Muscle layer of duodenum (tissue), 2 donors: ENCODE results near the gene TRIP10.
"Not testable (repeated sequence)": the region's sequence is repeated elsewhere in the genome, so short reads cannot be mapped to it uniquely, and the experiment has no call there.

Source experiments
- H3K27ac ChIP-seq: one replicate; pipeline ENCODE4 v1.7.0; 2013; ENCODE audit warnings: mild to moderate bottlenecking, low read length
- H3K27me3 ChIP-seq: one replicate; pipeline ENCODE4 v1.7.0; 2013; ENCODE audit warnings: low read depth, mild to moderate bottlenecking, control low read depth, low read length
- H3K36me3 ChIP-seq, 2 donors: one replicate each; pipeline ENCODE4 v1.7.0; 2013; ENCODE audit warnings: low read length in 2 of 2, control low read depth in 1 of 2, mild to moderate bottlenecking in 1 of 2; ENCODE audit not compliant: insufficient read depth in 2 of 2, control insufficient read depth in 1 of 2
- H3K4me1 ChIP-seq, 2 donors: one replicate each; pipeline ENCODE4 v1.7.0; 2013; ENCODE audit warnings: low read length in 2 of 2, mild to moderate bottlenecking in 2 of 2, control low read depth in 1 of 2, moderate library complexity in 1 of 2; ENCODE audit not compliant: insufficient read depth in 2 of 2, control insufficient read depth in 1 of 2
- H3K4me3 ChIP-seq, 2 donors: one replicate each; pipeline ENCODE4 v1.7.0; 2013; ENCODE audit warnings: low read length in 2 of 2, low read depth in 1 of 2, mild to moderate bottlenecking in 1 of 2
- H3K9me3 ChIP-seq, 2 donors: one replicate each; pipeline ENCODE4 v1.7.0; 2013; ENCODE audit warnings: low read length in 2 of 2, control low read depth in 1 of 2, mild to moderate bottlenecking in 1 of 2; ENCODE audit not compliant: control insufficient read depth in 1 of 2
- donor health status: healthy.

The TRIP10 gene

GRCh38 chr19:6700586-6701316 lies 38.7 kb upstream of the TRIP10 start:
- no peak overlapping the region for H3K27ac ChIP-seq
- no peaks in the 10 kb centered on the region for H3K9me3 ChIP-seq
- no peaks in the 10 kb centered on the region for H3K36me3 ChIP-seq
- H3K27me3 ChIP-seq = no peaks in the 10 kb centered on the region
- no peaks in the 10 kb centered on the region for H3K4me1 ChIP-seq
- H3K4me3 ChIP-seq = no peak overlapping the region

- H3K27ac ChIP-seq = no peak overlapping the region
- H3K4me3 ChIP-seq = no peak overlapping the region
- no peaks in the 10 kb centered on the region for H3K4me1 ChIP-seq
- no peaks in the 10 kb centered on the region for H3K36me3 ChIP-seq
- H3K9me3 ChIP-seq = no peaks in the 10 kb centered on the region
- no peaks in the 10 kb centered on the region for H3K27me3 ChIP-seq
Measured at GRCh38 chr19:6705931-6706632, 33.4 kb upstream of the TRIP10 start.

GRCh38 chr19:6706633-6706958 lies 32.9 kb upstream of the TRIP10 start:
- Histone ChIP-seq H3K27ac (no peak overlapping the region), H3K4me1 (no peaks in the 10 kb centered on the region), H3K27me3 (no peaks in the 10 kb centered on the region), H3K36me3 (no peaks in the 10 kb centered on the region), H3K9me3 (no peaks in the 10 kb centered on the region), H3K4me3 (no peak overlapping the region)

GRCh38 chr19:6707011-6707657 lies 32.3 kb upstream of the TRIP10 start:
- Histone ChIP-seq H3K27ac (no peak overlapping the region), H3K27me3 (no peaks in the 10 kb centered on the region), H3K36me3 (no peaks in the 10 kb centered on the region), H3K4me3 (no peak overlapping the region), H3K9me3 (no peaks in the 10 kb centered on the region), H3K4me1 (no peaks in the 10 kb centered on the region)

GRCh38 chr19:6707658-6708018 lies 31.8 kb upstream of the TRIP10 start:
- H3K4me1 ChIP-seq = no peaks in the 10 kb centered on the region
- no peaks in the 10 kb centered on the region for H3K27me3 ChIP-seq
- no peaks in the 10 kb centered on the region for H3K36me3 ChIP-seq
- no peaks in the 10 kb centered on the region for H3K9me3 ChIP-seq
- H3K27ac ChIP-seq = no peak overlapping the region
- no peak overlapping the region for H3K4me3 ChIP-seq

GRCh38 chr19:6708346-6708745 lies 31.1 kb upstream of the TRIP10 start:
- H3K27me3 ChIP-seq = no peaks in the 10 kb centered on the region
- H3K4me1 ChIP-seq = no peaks in the 10 kb centered on the region
- H3K4me3 ChIP-seq = no peak overlapping the region
- no peak overlapping the region for H3K27ac ChIP-seq
- H3K36me3 ChIP-seq = no peaks in the 10 kb centered on the region
- H3K9me3 ChIP-seq = no peaks in the 10 kb centered on the region

GRCh38 chr19:6708913-6709312 lies 30.6 kb upstream of the TRIP10 start:
- H3K4me1 ChIP-seq, H3K4me3 ChIP-seq, H3K9me3 ChIP-seq, H3K27me3 ChIP-seq, H3K27ac ChIP-seq, H3K36me3 ChIP-seq: not testable (repeated sequence)

- Histone ChIP-seq H3K9me3 (no peaks in the 10 kb centered on the region), H3K27ac (no peak overlapping the region), H3K4me1 (no peaks in the 10 kb centered on the region), H3K27me3 (no peaks in the 10 kb centered on the region), H3K4me3 (no peak overlapping the region), H3K36me3 (no peaks in the 10 kb centered on the region)
Measured at GRCh38 chr19:6709549-6709948, 29.9 kb upstream of the TRIP10 start.

- Histone ChIP-seq H3K27ac (no peak overlapping the region), H3K27me3 (no peaks in the 10 kb centered on the region), H3K4me1 (no peaks in the 10 kb centered on the region), H3K36me3 (no peaks in the 10 kb centered on the region), H3K9me3 (no peaks in the 10 kb centered on the region), H3K4me3 (no peak overlapping the region)
Measured at GRCh38 chr19:6710273-6711077, 29.0 kb upstream of the TRIP10 start.

- no peaks in the 10 kb centered on the region for H3K36me3 ChIP-seq
- no peaks in the 10 kb centered on the region for H3K4me1 ChIP-seq
- H3K4me3 ChIP-seq = no peak overlapping the region
- H3K27ac ChIP-seq = no peak overlapping the region
- no peaks in the 10 kb centered on the region for H3K9me3 ChIP-seq
- no peaks in the 10 kb centered on the region for H3K27me3 ChIP-seq
Measured at GRCh38 chr19:6711078-6711361, 28.5 kb upstream of the TRIP10 start.

GRCh38 chr19:6711605-6712004 lies 27.9 kb upstream of the TRIP10 start:
- no peaks in the 10 kb centered on the region for H3K4me1 ChIP-seq
- no peak overlapping the region for H3K27ac ChIP-seq
- H3K4me3 ChIP-seq = no peak overlapping the region
- no peaks in the 10 kb centered on the region for H3K36me3 ChIP-seq
- H3K27me3 ChIP-seq = no peaks in the 10 kb centered on the region
- no peaks in the 10 kb centered on the region for H3K9me3 ChIP-seq
